B cell (primary cell): ENCODE measurements around the gene SLC6A20. TPM values are rescaled to one million over a fixed set of nuclear protein-coding genes. Genes with fewer than 3 reads are reported as not detected.

Source experiments
- ATAC-seq: fragments of 200-7000 bp; cut with Tn5 transposase; one replicate; pipeline ENCODE4 v1.10.0; 2021; ENCODE audit warnings: low read depth, mild to moderate bottlenecking, moderate number of reproducible peaks, moderate library complexity
- CTCF ChIA-PET: fragments of 350-600 bp; sonication (Branson Sonifier 250); formaldehyde crosslinking; loops from one replicate; lab custom pipeline; 2021; ENCODE audit warnings: antibody characterized with exemption, inconsistent platforms; lab: Charles Lee
- POLR2A ChIA-PET: fragments of 350-600 bp; sonication (Branson Sonifier 250); formaldehyde crosslinking; loops from one replicate; lab custom pipeline; 2021; ENCODE audit warnings: antibody characterized with exemption; lab: Charles Lee
- DNase-seq: peaks from one replicate; pipeline ENCODE4 v3.0.0; 2013
- H2AFZ ChIP-seq: 2 replicates; pipeline ENCODE4 v1.6.1; 2012; ENCODE audit warnings: mild to moderate bottlenecking, low read depth, low read length; ENCODE audit not compliant: insufficient read depth, poor library complexity, severe bottlenecking
- H3K27ac ChIP-seq, 2 donors: 1 replicate in 1 of 2; 2 replicates in 1 of 2; pipeline ENCODE4 v1.5.1; 2012 to 2013; ENCODE audit warnings: low read length in 2 of 2, mild to moderate bottlenecking in 2 of 2, moderate library complexity in 1 of 2
- H3K27me3 ChIP-seq, 4 experiments: fragments of 200-600 bp in 1 of 4; sonication (generic) in 1 of 4; replicated peaks in 1 of 4; 1 replicate in 2 of 4; 2 replicates in 2 of 4; pipeline versions ENCODE4 v1.6.1 to v1.7.0; 2013 to 2016; ENCODE audit warnings: low read length in 3 of 4, mild to moderate bottlenecking in 2 of 4, mixed read lengths in 1 of 4, moderate library complexity in 1 of 4; ENCODE audit not compliant: insufficient read depth in 4 of 4, control insufficient read depth in 3 of 4; ENCODE audit errors: control extremely low read depth in 1 of 4
- H3K36me3 ChIP-seq, 2 experiments: replicated peaks in 1 of 2; 1 replicate in 1 of 2; 2 replicates in 1 of 2; pipeline versions ENCODE4 v1.6.1 to v1.7.1; 2013; ENCODE audit warnings: low read length in 1 of 2; ENCODE audit not compliant: insufficient read depth in 2 of 2, control insufficient read depth in 1 of 2; ENCODE audit errors: control extremely low read depth in 1 of 2, extremely low read depth in 1 of 2
- H3K4me1 ChIP-seq, 2 donors: fragments of 200-600 bp in 1 of 2; sonication (generic) in 1 of 2; 1 replicate in 1 of 2; 2 replicates in 1 of 2; pipeline versions ENCODE4 v1.5.1 to v1.6.1; 2013 to 2017; ENCODE audit warnings: low read length in 2 of 2; ENCODE audit not compliant: control insufficient read depth in 2 of 2, insufficient read depth in 2 of 2
- H3K4me2 ChIP-seq: replicated peaks from 2 replicates; pipeline ENCODE3; 2012; ENCODE audit warnings: mild to moderate bottlenecking, low read depth, low read length; ENCODE audit not compliant: poor library complexity, severe bottlenecking
- H3K4me3 ChIP-seq, 5 experiments: fragments of 200-600 bp in 1 of 5; sonication (generic) in 1 of 5; 1 replicate in 3 of 5; 2 replicates in 2 of 5; pipeline versions ENCODE4 v1.5.1 to v1.7.0; 2011 to 2016; ENCODE audit warnings: low read length in 4 of 5, mild to moderate bottlenecking in 4 of 5, low read depth in 2 of 5, control low read depth in 1 of 5, moderate library complexity in 1 of 5; ENCODE audit not compliant: insufficient read depth in 1 of 5; ENCODE audit errors: control extremely low read depth in 1 of 5, extremely low read depth in 1 of 5
- H3K79me2 ChIP-seq: fragments of 200-600 bp; sonication (generic); one replicate; pipeline ENCODE4 v1.6.0; 2016; ENCODE audit warnings: low read length; ENCODE audit not compliant: control insufficient read depth, insufficient read depth
- H3K9ac ChIP-seq: fragments of 200-600 bp; sonication (generic); 2 replicates; pipeline ENCODE4 v1.6.1; 2017; ENCODE audit warnings: mild to moderate bottlenecking, low read length, moderate library complexity
- H3K9me3 ChIP-seq, 3 donors: one replicate each; pipeline versions ENCODE4 v1.6.1 to v1.7.1; 2013; ENCODE audit warnings: low read length in 2 of 3; ENCODE audit not compliant: control insufficient read depth in 2 of 3, insufficient read depth in 1 of 3; ENCODE audit errors: control extremely low read depth in 1 of 3
- H4K20me1 ChIP-seq: 2 replicates; pipeline ENCODE4 v1.6.0; 2012; ENCODE audit warnings: mild to moderate bottlenecking, low read length; ENCODE audit not compliant: insufficient read depth, control insufficient read depth, poor library complexity, severe bottlenecking
- H3K27ac Mint-ChIP-seq: one replicate; pipeline ENCODE4 v1.8.0; 2021; ENCODE audit warnings: mixed read lengths
- H3K27me3 Mint-ChIP-seq: one replicate; pipeline ENCODE4 v1.8.0; 2021; ENCODE audit warnings: mixed read lengths
- H3K4me1 Mint-ChIP-seq: one replicate; pipeline ENCODE4 v1.8.0; 2021; ENCODE audit warnings: mixed read lengths
- H3K4me3 Mint-ChIP-seq: one replicate; pipeline ENCODE4 v1.8.0; 2021; ENCODE audit warnings: mixed read lengths
- H3K9me3 Mint-ChIP-seq: one replicate; pipeline ENCODE4 v1.8.0; 2022; ENCODE audit warnings: mixed read lengths; ENCODE audit not compliant: insufficient read depth
- EZH2 ChIP-seq: IDR thresholded peaks from 2 replicates; pipeline ENCODE4 v1.6.1; 2012; ENCODE audit warnings: borderline replicate concordance, low read depth, mild to moderate bottlenecking, moderate library complexity, low read length; ENCODE audit not compliant: insufficient read depth, poor library complexity, severe bottlenecking
- WGBS: methylation state at CpG from one replicate; pipeline ENCODE4 v1.1.5; 2013; ENCODE audit warnings: missing lambda C conversion rate; ENCODE audit not compliant: insufficient coverage; 5-methylcytosine and 5-hydroxymethylcytosine counted together
- intact Hi-C: fragments of 100-400 bp; cut with micrococcal nuclease; formaldehyde crosslinking; loops from one replicate; pipeline ENCODE4 v1.10.0; 2022
- polyA plus RNA-seq: library from polyadenylated mRNA; depleted of rRNA; stranded (reverse); fragments of >200 nt; gene quantifications from 2 replicates; pipeline ENCODE4 v1.2.3, GENCODE V29; 2012
- total RNA-seq, 2 donors: library from RNA; stranded (reverse); fragments of 120-200 nt in 1 of 2; gene quantifications; 1 replicate in 1 of 2; 2 replicates in 1 of 2; pipeline versions ENCODE4 v1.2.3 to v1.2.4, GENCODE V29; 2013 to 2022
- TF ChIP-seq, protein P1 (sequence below): fragments of 200-600 bp; IDR thresholded peaks from one replicate; pipeline ENCODE4 v1.8.0; 2022; ENCODE audit warnings: antibody characterized with exemption, mild to moderate bottlenecking

The SLC6A20 gene
- total and polyA plus RNA-seq, 2 donors (not counting 1 experiment from before 2014, with no cell fraction given): 0.32 TPM; not detected in 1

DNA sequence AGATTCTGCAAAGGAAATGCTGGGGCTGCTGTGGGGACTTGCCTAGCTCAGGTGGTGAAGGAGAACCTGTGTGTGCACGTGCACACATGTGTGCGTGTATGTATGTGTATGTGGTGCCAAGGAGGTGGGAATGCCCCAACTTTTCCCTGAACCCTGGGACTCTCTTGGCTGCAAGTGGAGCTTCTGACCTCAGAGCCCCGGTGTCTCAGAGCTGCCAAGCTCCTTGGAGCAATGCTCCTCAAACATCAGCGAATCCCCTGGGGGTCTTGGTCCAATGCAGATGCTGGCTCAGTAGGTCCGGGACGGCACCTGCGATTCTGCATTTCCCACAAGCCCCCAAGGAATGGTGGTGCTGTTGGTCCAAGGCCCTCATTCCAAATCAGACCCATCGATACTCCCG lies 5.8 kb upstream of the SLC6A20 start:
- intact Hi-C loops: no loop called here
- no peak overlapping the region for H3K4me3 Mint-ChIP-seq
- no peaks in the 10 kb centered on the region for H3K79me2 ChIP-seq
- 98% methylated on average over 7 of the region's 9 CpGs for WGBS
- H3K27me3 ChIP-seq: peaks cover 0 to 20% (median 5%) of the 10 kb centered on the region in 4 experiments
- TF ChIP-seq, protein P1, sequence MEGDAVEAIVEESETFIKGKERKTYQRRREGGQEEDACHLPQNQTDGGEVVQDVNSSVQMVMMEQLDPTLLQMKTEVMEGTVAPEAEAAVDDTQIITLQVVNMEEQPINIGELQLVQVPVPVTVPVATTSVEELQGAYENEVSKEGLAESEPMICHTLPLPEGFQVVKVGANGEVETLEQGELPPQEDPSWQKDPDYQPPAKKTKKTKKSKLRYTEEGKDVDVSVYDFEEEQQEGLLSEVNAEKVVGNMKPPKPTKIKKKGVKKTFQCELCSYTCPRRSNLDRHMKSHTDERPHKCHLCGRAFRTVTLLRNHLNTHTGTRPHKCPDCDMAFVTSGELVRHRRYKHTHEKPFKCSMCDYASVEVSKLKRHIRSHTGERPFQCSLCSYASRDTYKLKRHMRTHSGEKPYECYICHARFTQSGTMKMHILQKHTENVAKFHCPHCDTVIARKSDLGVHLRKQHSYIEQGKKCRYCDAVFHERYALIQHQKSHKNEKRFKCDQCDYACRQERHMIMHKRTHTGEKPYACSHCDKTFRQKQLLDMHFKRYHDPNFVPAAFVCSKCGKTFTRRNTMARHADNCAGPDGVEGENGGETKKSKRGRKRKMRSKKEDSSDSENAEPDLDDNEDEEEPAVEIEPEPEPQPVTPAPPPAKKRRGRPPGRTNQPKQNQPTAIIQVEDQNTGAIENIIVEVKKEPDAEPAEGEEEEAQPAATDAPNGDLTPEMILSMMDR: no peak
- no peak for TF ChIP-seq EZH2
- H3K4me2 ChIP-seq: no peak overlapping the region
- no peaks in the 10 kb centered on the region for H4K20me1 ChIP-seq
- no peak overlapping the region for H2AFZ ChIP-seq
- no peak overlapping the region for H3K4me3 ChIP-seq
- H3K4me1 ChIP-seq: peaks cover 0 to 2% of the 10 kb centered on the region in 2 donors
- peaks cover 27% of the 10 kb centered on the region for H3K27me3 Mint-ChIP-seq
- no peak overlapping the region for H3K9ac ChIP-seq
- no peak for DNase-seq
- no peaks in the 10 kb centered on the region for H3K9me3 ChIP-seq
- no peak overlapping the region for H3K27ac ChIP-seq
- ATAC-seq: no peak
- H3K4me1 Mint-ChIP-seq: peaks cover 2% of the 10 kb centered on the region
- no peaks in the 10 kb centered on the region for H3K36me3 ChIP-seq
- H3K27ac Mint-ChIP-seq: no peak overlapping the region
- POLR2A ChIA-PET: no interaction called here
- no peaks in the 10 kb centered on the region for H3K9me3 Mint-ChIP-seq
- CTCF ChIA-PET: interaction anchor here (0.9 kb wide), 1 partner anchor 137 kb away, joined by 3 read pairs; no protein-coding TSS in a partner anchor

DNA sequence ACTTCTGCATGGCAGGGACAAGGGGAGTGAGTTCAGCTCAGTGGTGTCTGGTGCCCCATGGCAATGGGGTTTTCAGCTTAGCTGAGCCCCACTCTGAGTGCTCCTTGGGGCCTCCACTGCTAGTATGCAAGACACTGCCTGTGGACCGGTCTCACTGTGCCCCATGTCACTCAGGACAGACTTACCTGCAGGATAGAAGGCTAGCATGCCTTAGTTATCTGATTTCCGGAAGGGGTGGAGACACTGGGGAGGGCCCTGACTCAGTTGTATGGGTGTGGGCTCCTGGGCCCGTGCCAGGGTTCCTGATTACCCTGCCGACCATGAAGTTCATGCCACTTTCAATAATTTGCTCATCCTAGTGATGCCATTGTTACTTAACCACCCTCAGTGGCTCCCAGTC lies 4.3 kb upstream of the SLC6A20 start:
- WGBS: 82% methylated on average over 4 of the region's 4 CpGs

More for the DNA sequence above, 4.3 kb upstream of the SLC6A20 start:
- no peaks in the 10 kb centered on the region for H3K9me3 Mint-ChIP-seq
- no peaks in the 10 kb centered on the region for H3K36me3 ChIP-seq
- no peaks in the 10 kb centered on the region for H3K79me2 ChIP-seq
- peaks cover 35% of the 10 kb centered on the region for H3K27me3 Mint-ChIP-seq
- intact Hi-C loops: no loop called here
- no peak overlapping the region for H3K9ac ChIP-seq
- H3K4me3 ChIP-seq: no peak overlapping the region
- ATAC-seq: no peak
- peaks cover 12 to 14% of the 10 kb centered on the region in 2 donors for H3K4me1 ChIP-seq
- H3K9me3 ChIP-seq: peaks cover 0 to 4% (median 0%) of the 10 kb centered on the region in 3 donors
- ChIA-PET POLR2A (no interaction called here), CTCF (no interaction called here)
- H3K27ac ChIP-seq: no peak overlapping the region
- no peak for TF ChIP-seq EZH2
- TF ChIP-seq, protein P1: no peak
- no peak for DNase-seq
- no peak overlapping the region for H3K27ac Mint-ChIP-seq
- H3K4me2 ChIP-seq: no peak overlapping the region
- H3K4me1 Mint-ChIP-seq: peaks cover 12% of the 10 kb centered on the region
- H2AFZ ChIP-seq: no peak overlapping the region
- H3K27me3 ChIP-seq: peaks cover 0 to 32% (median 15%) of the 10 kb centered on the region in 4 experiments
- H4K20me1 ChIP-seq: no peaks in the 10 kb centered on the region
- no peak overlapping the region for H3K4me3 Mint-ChIP-seq
